ENCODE measurements around the gene LTBP3.
A peak's percentile ranks its signal among the peaks of the same experiment; 100 is the strongest.

Gene LTBP3

GRCh38 chr11:65493367-65494176 lies 64.6 kb downstream of the LTBP3 start:
- Histone ChIP-seq H3K36me3 (ENCODE audit: control insufficient read depth in 2 of 2, insufficient read depth in 1 of 2, low read length in 2 of 2) (no peaks in the 10 kb centered on the region), H3K4me3 (ENCODE audit: low read depth, low read length) (no peak overlapping the region), H3K27ac (ENCODE audit: extremely low read depth, low read depth, low read length) (peak overlapping the region; percentile 16; the same call in 1 of the 2 replicates), H3K9me3 (ENCODE audit: control insufficient read depth, insufficient read depth, low read depth, low read length) (no peaks in the 10 kb centered on the region), H3K4me1 (ENCODE audit: control insufficient read depth, insufficient read depth, low read length) (peaks cover 26% of the 10 kb centered on the region)
- CTCF ChIA-PET, result interaction anchor here (0.7 to 1.1 kb wide), 3 partner anchors 14 to 239 kb away, joined by 5 to 6 read pairs (median 5); no protein-coding TSS in a partner anchor
- TF ChIP-seq ZNF473 (tag by site-specific recombination; IDR thresholded peaks at IDR 0.05), result no peak
- TF ChIP-seq ZNF623 (tag by site-specific recombination; IDR thresholded peaks at IDR 0.05), result no peak
- no peak for TF ChIP-seq ZNF664 (tag by site-specific recombination; IDR thresholded peaks at IDR 0.05)
- TF ChIP-seq ZBTB17 (tag by site-specific recombination; IDR thresholded peaks at IDR 0.05), result peak; percentile 34; the same call in 1 of the 2 replicates
- TF ChIP-seq PRDM4 (tag by site-specific recombination; IDR thresholded peaks at IDR 0.05), result peak; percentile 30; the same call in 1 of the 2 replicates
- POLR2A ChIA-PET, result interaction anchor here (0.6 to 28.2 kb wide), 6 partner anchors 9 to 71 kb away, joined by 3 to 1129 read pairs (median 18); partner anchors contain the start of genes MALAT1 and NEAT1

- no peaks in the 10 kb centered on the region for H3K36me3 ChIP-seq (ENCODE audit: control insufficient read depth in 2 of 2, insufficient read depth in 1 of 2, low read length in 2 of 2)
- ChIA-PET POLR2A (interaction anchor here (0.7 to 28.2 kb wide), 7 partner anchors 10 to 70 kb away, joined by 3 to 1129 read pairs (median 5); partner anchors contain the start of genes MALAT1 and NEAT1), CTCF (interaction anchor here (0.5 to 1.3 kb wide), 7 partner anchors 13 to 126 kb away, joined by 3 to 6 read pairs (median 4); no protein-coding TSS in a partner anchor)
- H3K4me3 ChIP-seq (ENCODE audit: low read depth, low read length), result no peak overlapping the region
- no peaks in the 10 kb centered on the region for H3K9me3 ChIP-seq (ENCODE audit: control insufficient read depth, insufficient read depth, low read depth, low read length)
- H3K27ac ChIP-seq (ENCODE audit: extremely low read depth, low read depth, low read length), result peak overlapping the region; percentile 62
- peaks cover 34% of the 10 kb centered on the region for H3K4me1 ChIP-seq (ENCODE audit: control insufficient read depth, insufficient read depth, low read length)
- no peak for TF ChIP-seq ZNF169 (tag by site-specific recombination; IDR thresholded peaks at IDR 0.05)
- peak; percentile 93 for TF ChIP-seq ZNF600 (tag by site-specific recombination; IDR thresholded peaks at IDR 0.05)
- TF ChIP-seq ZBTB7A (tag by site-specific recombination; IDR thresholded peaks at IDR 0.05; ENCODE audit: low read depth), result no peak
- TF ChIP-seq ZNF560 (tag by site-specific recombination; IDR thresholded peaks at IDR 0.05; ENCODE audit: borderline replicate concordance), result no peak
- no peak for TF ChIP-seq HIC1 (tag by site-specific recombination; IDR thresholded peaks at IDR 0.05)
- TF ChIP-seq ZNF292 (tag by site-specific recombination; IDR thresholded peaks at IDR 0.05; ENCODE audit: borderline replicate concordance, low read depth), result no peak
- no peak for TF ChIP-seq ZNF302 (tag by site-specific recombination; IDR thresholded peaks at IDR 0.05; ENCODE audit: low read depth)
- TF ChIP-seq ZNF776 (tag by site-specific recombination; IDR thresholded peaks at IDR 0.05; ENCODE audit: borderline replicate concordance), result no peak
- TF ChIP-seq ZXDB (tag by site-specific recombination; IDR thresholded peaks at IDR 0.05), result no peak; the same call in 1 of the 2 replicates
- no peak for TF ChIP-seq ZNF221 (tag by site-specific recombination; IDR thresholded peaks at IDR 0.05; ENCODE audit: borderline replicate concordance)
- no peak for TF ChIP-seq MZF1 (tag by site-specific recombination; IDR thresholded peaks at IDR 0.05; ENCODE audit: borderline replicate concordance)
- TF ChIP-seq ZSCAN23 (tag by site-specific recombination; IDR thresholded peaks at IDR 0.05), result no peak
- TF ChIP-seq ZNF449 (tag by site-specific recombination; IDR thresholded peaks at IDR 0.05), result no peak
- TF ChIP-seq GFI1B (tag by site-specific recombination; IDR thresholded peaks at IDR 0.05), result no peak
- TF ChIP-seq ZNF433 (tag by site-specific recombination; IDR thresholded peaks at IDR 0.05; ENCODE audit: low read depth), result no peak
- no peak for TF ChIP-seq ZNF2 (tag by site-specific recombination; IDR thresholded peaks at IDR 0.05)
- no peak for TF ChIP-seq ZNF398 (tag by site-specific recombination; IDR thresholded peaks at IDR 0.05)
Measured at GRCh38 chr11:65492637-65493366, 65.4 kb downstream of the LTBP3 start.

Measured in HEK293 (cell line).